NCI-H2107 treated with DMSO at 0.1 percent for 48 hours (cell line): Measurements from ENCODE around the gene C15orf61.

Experiments
- DNase-seq: peaks from one replicate; lab custom pipeline; 2025; ENCODE audit not compliant: unreplicated experiment; lab: John Stamatoyannopoulos, UW

Gene C15orf61

DNA sequence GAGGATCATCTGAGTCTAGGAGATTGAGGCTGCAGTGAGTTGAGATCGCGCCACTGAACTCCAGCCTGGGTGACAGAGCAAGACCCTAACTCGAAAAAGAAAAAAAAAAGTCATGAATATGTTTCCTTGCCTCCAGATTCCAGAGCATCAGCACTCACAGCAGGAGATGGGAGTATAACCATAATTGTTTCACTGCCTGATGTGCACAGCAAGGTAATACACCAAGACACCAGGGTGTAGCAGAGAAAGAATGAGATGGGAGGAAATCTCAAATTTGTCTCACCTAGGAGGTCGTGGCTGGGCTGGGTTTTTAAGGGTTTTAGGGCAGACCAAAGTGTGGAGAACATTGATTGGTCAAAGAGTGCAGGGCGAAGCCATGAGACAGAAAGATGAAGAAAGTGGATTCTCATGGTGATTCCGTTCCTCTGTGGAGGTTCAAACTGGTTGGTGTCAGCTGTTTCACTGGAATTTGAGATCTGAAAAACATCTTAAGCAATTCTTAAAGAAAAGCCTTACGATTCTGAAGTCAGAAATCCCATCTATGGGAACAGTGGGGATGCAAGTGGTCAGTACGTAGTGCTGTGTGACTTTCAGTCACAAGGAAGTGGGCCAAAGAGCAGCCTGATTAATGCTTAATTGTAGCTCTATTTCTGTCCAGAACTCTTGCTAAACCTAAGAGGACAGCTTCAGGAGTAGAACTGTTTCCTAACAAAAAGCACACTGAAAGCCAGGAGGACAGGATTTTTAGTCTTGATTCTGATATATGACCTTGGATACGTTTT is 7.8 kb upstream of the C15orf61 start:
- no peak for DNase-seq

DNA sequence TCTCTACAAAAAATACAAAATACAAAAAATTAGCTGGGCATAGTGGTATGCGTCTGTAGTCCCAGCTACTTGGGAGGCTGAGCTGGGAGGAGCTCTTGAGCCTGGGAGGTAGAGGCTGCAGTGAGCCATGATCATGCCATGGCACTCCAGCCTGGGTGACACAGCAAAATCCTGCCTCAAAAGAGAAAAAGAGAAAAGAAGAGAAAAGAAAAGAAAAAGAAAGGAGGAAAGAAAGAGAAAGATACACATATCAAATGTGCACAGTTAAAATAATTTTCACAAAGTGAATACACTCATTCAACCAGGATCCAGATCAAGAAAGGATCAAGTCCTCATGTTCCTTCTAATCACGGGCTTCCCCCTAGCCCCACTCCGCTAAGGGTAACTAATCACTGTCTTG is 5.8 kb upstream of the C15orf61 start:
- DNase-seq = no peak

GRCh38 chr15:67515557-67515956 is 5.4 kb upstream of the C15orf61 start:
- DNase-seq = no peak

DNA sequence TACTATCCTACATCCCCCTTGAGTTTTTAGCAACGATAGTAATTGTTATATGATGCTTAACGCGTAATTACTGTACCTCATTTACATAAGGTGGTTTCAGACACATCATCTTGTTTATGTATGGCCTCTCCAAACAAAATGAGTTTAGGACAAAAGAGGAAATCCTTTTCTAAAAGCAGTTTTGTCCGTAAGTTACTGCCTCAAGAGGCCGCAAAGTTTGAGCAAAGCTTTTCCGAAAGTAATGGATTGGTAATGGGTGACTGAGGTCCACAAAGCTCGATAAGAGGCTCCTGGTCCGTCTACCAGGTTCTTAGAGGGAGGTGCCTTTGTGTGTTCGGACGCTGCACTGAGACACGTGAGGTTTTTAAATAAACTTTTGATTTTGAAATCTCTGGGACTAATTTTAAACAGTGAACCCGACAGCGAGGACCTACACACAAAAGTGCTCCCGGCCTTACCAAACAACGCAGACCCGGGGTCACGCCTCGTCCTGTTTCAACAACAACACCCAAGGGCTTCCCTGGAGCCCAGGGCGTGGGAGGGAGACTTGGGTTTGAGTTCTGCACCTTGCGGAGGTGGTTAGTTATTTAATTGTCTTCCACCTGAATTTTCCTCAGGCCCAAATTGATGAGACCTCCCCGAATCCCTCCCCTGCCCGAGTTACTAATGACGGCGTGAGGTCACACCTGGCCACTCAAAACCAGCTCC is 456 bp upstream of the C15orf61 start:
- DNase-seq = no peak

DNA sequence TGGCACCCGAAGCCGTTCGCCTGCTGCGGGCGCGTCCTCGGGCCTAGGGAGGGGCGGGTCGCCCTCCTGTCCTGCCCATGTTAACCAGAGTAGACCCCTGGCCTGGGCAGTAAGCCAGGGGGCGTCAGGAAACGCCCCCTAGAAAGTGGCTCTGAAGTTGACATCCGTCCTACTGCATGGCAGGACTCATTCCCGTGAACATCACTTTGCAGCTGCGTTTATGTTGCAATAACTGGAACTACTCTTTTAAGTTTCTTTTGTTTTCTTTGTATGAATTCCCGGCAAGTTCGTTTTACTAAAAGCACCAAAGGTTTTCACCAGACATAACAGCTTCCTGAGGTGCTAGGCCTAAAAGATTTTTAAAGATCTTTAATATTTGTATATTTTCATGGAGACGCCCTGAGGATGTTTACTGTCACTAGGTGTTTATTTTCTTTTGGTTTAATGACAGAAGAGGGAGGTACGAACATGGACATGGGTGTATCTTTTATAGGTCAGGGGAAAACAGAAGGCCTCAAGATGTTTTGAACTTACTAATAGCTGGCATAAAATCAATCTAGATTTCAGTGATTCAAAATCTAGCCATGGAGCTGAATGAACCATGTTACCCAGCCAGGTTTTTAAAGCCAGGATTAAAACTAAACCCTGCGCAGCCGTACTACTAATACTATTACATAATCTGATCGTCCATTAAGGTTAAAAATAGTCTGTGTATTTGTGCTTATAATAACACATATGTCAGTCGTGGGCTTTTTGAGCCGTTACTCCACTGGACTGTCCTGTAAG is 1.0 kb downstream of the C15orf61 start:
- DNase-seq = no peak

DNA sequence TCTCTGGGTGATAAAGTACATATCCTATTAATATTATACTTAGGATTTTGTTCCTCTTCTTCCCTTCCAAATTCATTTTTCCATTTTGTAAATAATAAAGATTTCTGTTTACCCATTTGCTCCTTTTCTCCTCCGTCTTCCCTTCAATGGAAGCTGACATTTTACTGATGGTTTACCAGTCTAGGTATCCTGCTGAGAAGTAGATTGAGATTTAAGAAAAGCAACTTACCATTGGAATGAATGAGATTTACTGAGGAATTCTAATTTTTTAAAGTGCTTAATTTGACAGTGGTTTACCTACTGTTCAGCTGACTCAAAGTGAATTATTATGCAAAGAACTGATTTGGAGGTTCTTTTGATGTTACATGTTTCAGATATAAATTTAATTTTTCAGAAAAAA is 2.4 kb downstream of the C15orf61 start:
- DNase-seq = no peak

GRCh38 chr15:67524235-67524634 is 3.3 kb downstream of the C15orf61 start:
- DNase-seq = no peak

DNA sequence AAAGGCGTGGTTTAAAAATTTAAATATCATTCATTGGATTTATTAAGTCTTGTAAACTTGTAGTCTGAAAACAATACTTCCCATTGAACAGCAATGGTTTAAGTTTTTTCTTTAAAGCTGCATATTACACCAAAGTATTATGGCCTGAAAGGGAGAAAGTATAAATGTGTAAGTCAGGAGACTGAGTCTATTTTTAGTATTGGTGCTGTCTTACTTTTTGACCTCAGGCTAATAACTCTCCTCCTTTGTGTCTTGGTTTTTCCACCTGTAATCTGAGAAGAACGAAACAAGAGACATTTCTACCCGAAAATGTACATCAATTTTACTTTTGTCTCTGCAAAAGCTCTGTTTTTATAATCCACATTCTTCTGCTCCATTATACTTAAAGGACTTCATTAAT is 7.6 kb downstream of the C15orf61 start:
- no peak for DNase-seq

DNA sequence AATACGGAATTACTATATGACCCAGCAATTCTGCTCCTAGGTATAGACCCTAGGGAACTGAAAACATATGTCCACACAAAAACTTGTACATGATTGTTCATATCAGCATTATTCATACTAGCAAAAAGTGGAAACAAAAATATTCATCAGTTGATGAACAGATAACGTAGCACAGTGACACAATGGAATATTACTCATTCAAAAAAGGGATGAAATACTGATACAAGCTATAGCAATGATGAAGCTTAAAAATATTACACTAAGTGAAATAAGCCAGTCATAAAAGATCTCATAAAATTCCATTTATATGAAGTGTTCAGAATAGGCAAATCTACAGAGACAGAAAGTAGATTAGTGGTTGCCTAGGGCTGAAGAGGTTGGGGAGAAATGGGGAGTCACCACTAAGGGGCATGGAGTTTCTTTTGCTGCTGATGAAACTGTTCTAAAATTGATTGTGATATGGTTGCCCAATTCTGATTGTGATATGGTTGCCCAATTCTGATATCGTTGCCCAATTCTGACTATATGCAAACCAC is 10.5 kb downstream of the C15orf61 start:
- DNase-seq = no peak

DNA sequence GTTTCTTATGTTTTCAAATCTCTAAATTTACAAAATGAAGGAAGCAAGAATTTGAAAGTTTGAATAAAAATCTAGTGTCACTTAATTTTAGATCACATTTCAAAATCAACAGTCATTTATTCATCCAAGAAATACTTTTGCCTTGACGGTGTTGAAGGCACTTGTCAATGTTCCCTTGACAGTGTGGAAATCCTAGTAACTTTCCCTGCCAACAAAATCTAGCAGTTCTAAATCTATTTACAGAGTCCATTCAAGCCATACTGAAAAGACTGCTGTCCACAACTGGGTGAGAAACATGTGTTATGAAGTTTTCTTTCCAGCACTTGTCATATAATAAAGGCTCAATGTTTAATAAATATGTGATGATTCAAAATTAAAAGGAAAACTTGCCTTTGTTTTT is 12.9 kb downstream of the C15orf61 start:
- DNase-seq = no peak

DNA sequence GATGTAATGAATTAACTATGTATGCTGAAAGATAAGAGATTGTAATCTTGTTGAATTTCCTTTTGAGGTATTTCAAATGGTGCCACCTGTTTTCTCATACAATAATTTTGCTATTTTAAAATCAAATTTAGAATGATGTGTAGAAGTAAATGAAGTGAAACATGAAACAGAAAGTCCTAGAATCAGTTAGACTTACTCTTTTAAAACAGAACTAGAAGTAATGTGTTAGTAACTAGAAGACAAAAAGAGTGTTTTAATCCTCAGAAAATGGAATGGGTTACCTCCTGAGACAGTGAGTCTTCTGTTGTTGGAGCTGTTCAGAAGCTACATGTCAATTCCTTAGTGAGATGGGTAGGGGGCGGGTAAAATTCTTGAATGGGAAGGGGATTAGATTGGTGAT is 13.4 kb downstream of the C15orf61 start:
- no peak for DNase-seq

- no peak for DNase-seq
These were observed 16.8 kb downstream of the C15orf61 start for GRCh38 chr15:67537771-67538170.

GRCh38 chr15:67542420-67543347 is 21.8 kb downstream of the C15orf61 start, which contains the start of gene MAP2K5:
Gene MAP2K5, plus strand, starts transcription at chr15:67542703. Its CDS starts 633 bp downstream, at chr15:67543336.
- no peak for DNase-seq

DNA sequence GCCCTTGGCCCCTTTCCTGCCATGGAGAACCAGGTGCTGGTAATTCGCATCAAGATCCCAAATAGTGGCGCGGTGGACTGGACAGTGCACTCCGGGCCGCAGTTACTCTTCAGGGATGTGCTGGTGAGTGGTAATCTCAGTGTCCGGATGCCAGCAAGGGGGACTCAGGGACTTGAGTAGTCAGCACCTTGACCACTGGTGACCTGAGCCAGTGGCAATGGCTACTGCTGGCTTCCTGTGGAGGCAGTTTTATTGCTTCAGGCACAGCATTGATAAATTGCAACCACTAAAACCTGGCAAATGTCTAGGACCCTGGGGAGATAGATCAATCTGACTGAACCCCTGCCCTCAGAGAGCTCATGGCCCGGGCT is 22.4 kb downstream of the C15orf61 start:
- no peak for DNase-seq

DNA sequence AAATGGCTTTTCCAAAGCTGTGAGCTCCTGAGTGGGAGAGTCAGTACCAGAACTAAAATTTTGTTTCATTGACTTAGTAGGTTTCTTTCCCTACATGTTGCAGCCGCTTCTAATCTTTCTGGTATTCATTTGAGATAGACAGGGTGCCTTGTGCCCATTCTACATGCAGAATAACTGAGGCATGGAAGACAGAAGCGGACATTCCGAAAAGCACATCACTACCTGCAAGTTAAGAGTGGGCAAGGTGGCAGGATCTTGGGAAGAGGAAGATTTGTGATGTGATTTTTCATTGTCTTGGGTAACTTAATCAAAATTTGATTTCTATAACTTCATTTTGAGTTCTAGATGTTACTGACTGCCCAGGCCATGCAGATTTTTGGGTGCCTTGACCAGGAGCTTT is 23.5 kb downstream of the C15orf61 start:
- DNase-seq = no peak

DNA sequence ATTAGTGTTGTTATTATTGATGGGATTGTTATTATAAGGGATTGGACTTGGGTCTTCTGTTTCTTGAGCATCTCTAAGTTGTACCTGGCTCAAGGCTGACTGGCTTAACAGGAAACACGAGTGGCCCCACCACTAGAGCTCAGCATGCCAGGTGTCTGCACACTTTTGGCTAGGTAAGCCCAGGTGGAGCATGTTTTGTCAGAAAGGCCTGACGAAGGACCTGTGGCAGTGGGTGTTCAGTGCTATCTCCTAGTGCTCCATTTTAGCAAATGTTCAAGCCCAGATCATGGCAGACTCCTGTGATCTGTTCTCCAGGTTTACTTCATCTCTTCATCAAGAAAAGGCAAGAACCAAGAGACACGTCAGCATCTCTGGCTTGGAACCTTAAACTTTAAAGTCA is 24.9 kb downstream of the C15orf61 start:
- DNase-seq = no peak

DNA sequence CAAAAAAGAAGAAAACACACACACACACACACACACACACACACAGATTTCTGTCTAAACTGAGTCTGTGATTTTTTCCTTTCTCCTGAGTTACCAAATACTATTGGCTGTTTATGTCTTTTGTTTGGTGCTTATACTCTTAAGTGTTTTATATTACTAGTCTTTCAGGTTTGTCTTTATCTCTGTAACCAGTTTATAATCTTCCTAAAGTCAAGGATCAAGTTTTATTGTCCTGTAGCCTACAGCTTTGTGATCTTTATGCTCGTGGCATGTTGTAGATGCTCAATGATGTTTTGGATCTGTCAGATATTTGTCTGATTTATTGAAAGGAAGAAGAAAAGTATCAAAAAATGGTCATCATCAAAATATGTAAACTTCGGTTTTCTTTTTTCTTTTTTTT is 26.1 kb downstream of the C15orf61 start:
- no peak for DNase-seq

GRCh38 chr15:67547836-67548235 is 26.9 kb downstream of the C15orf61 start:
- no peak for DNase-seq

GRCh38 chr15:67548236-67548852 is 27.4 kb downstream of the C15orf61 start:
- DNase-seq = no peak
